Measurements from ENCODE around the gene TRIM72.

The TRIM72 gene

GRCh38 chr16:31219154-31219741, 5.3 kb downstream of the TRIM72 start:
- TF ChIP-seq, protein P1, sequence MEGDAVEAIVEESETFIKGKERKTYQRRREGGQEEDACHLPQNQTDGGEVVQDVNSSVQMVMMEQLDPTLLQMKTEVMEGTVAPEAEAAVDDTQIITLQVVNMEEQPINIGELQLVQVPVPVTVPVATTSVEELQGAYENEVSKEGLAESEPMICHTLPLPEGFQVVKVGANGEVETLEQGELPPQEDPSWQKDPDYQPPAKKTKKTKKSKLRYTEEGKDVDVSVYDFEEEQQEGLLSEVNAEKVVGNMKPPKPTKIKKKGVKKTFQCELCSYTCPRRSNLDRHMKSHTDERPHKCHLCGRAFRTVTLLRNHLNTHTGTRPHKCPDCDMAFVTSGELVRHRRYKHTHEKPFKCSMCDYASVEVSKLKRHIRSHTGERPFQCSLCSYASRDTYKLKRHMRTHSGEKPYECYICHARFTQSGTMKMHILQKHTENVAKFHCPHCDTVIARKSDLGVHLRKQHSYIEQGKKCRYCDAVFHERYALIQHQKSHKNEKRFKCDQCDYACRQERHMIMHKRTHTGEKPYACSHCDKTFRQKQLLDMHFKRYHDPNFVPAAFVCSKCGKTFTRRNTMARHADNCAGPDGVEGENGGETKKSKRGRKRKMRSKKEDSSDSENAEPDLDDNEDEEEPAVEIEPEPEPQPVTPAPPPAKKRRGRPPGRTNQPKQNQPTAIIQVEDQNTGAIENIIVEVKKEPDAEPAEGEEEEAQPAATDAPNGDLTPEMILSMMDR (IDR thresholded peaks at IDR 0.05; ENCODE audit: low read depth, low read length), result no peak
- H3K4me3 ChIP-seq (ENCODE audit: low read depth, low read length), result no peak overlapping the region

- TF ChIP-seq, protein P1 (IDR thresholded peaks at IDR 0.05; ENCODE audit: low read depth, low read length), result no peak
- no peak overlapping the region for H3K4me3 ChIP-seq (ENCODE audit: low read depth, low read length)
Measured at GRCh38 chr16:31221357-31222160, 7.6 kb downstream of the TRIM72 start.

- no peak overlapping the region for H3K4me3 ChIP-seq (ENCODE audit: low read depth, low read length)
- TF ChIP-seq, protein P1 (IDR thresholded peaks at IDR 0.05; ENCODE audit: low read depth, low read length), result no peak
Measured at GRCh38 chr16:31223044-31223443, 9.1 kb downstream of the TRIM72 start.

DNA sequence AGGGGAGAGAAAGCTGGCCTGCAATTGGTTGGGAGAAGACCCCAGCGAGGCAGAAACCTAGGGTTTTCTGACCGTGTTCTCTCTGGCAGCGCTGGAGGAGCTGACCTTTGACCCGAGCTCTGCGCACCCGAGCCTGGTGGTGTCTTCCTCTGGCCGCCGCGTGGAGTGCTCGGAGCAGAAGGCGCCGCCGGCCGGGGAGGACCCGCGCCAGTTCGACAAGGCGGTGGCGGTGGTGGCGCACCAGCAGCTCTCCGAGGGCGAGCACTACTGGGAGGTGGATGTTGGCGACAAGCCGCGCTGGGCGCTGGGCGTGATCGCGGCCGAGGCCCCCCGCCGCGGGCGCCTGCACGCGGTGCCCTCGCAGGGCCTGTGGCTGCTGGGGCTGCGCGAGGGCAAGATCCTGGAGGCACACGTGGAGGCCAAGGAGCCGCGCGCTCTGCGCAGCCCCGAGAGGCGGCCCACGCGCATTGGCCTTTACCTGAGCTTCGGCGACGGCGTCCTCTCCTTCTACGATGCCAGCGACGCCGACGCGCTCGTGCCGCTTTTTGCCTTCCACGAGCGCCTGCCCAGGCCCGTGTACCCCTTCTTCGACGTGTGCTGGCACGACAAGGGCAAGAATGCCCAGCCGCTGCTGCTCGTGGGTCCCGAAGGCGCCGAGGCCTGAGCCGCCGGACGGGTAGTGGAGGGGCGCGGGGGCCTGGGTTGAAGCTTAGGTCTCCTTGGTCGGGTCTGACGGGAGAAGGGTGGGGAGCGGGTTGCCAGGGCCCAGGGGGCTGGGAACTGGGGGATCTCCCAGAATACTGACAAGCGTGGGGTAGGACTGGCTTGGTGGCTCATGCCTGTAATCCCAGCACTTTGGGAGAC, 10.4 kb downstream of the TRIM72 start:
- TF ChIP-seq, protein P1 (IDR thresholded peaks at IDR 0.05; ENCODE audit: low read depth, low read length), result no peak
- H3K4me3 ChIP-seq (ENCODE audit: low read depth, low read length), result no peak overlapping the region

- TF ChIP-seq, protein P1 (IDR thresholded peaks at IDR 0.05; ENCODE audit: low read depth, low read length), result no peak
- H3K4me3 ChIP-seq (ENCODE audit: low read depth, low read length), result no peak overlapping the region
Measured at GRCh38 chr16:31225193-31225592, 11.3 kb downstream of the TRIM72 start.

DNA sequence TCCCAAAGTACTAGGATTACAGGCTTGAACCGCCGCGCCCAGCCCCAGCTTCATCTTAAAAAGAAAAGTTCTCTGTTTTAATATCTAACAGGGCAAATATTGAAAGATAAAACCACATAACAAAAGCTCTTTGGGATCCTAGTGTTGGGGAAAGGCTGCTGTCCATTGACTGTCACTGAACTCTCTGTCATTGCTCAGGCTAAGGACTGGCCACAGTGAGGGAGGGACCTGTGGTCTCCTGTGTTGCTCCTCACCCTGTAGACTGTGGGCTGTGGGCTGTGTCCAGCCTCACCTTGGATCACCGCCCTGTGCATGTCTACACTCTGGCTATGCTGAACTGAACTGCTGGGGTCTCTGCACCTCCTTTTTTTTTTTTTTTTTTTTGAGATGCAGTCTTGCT, 14.3 kb downstream of the TRIM72 start:
- TF ChIP-seq, protein P1 (IDR thresholded peaks at IDR 0.05; ENCODE audit: low read depth, low read length), result no peak
- no peak overlapping the region for H3K4me3 ChIP-seq (ENCODE audit: low read depth, low read length)
